Left lobe of liver (tissue), 2 donors: ENCODE data around the gene SYMPK. TPM values are rescaled to one million over a fixed set of nuclear protein-coding genes. Genes with fewer than 3 reads are reported as not detected.
A peak's percentile ranks its signal among the peaks of the same experiment; 100 is the strongest.

Source experiments
- ATAC-seq: fragments of 200-7000 bp; cut with Tn5 transposase; one replicate; pipeline ENCODE4 v1.9.1; 2020; ENCODE audit warnings: mild to moderate bottlenecking, moderate library complexity
- DNase-seq: peaks from one replicate; pipeline ENCODE4 v3.0.0-alpha.2; 2020; ENCODE audit warnings: low spot score
- total RNA-seq: library from RNA; stranded (reverse); gene quantifications from one replicate; pipeline ENCODE4 v1.2.1, GENCODE V29; 2021
- donor health status: DM: no; HTN: no; CAD: no; lungs with moderate emphysema.
- donor health status: DM: no; HTN: yes; CAD: no.

Gene SYMPK
- total RNA-seq, 1 donor from 2014 or later, result 45.9 TPM

- DNase-seq (peak; percentile 93), ATAC-seq (peak; percentile 56)
Measured at GRCh38 chr19:45886427-45887199, 23.7 kb upstream of the SYMPK start.

DNA sequence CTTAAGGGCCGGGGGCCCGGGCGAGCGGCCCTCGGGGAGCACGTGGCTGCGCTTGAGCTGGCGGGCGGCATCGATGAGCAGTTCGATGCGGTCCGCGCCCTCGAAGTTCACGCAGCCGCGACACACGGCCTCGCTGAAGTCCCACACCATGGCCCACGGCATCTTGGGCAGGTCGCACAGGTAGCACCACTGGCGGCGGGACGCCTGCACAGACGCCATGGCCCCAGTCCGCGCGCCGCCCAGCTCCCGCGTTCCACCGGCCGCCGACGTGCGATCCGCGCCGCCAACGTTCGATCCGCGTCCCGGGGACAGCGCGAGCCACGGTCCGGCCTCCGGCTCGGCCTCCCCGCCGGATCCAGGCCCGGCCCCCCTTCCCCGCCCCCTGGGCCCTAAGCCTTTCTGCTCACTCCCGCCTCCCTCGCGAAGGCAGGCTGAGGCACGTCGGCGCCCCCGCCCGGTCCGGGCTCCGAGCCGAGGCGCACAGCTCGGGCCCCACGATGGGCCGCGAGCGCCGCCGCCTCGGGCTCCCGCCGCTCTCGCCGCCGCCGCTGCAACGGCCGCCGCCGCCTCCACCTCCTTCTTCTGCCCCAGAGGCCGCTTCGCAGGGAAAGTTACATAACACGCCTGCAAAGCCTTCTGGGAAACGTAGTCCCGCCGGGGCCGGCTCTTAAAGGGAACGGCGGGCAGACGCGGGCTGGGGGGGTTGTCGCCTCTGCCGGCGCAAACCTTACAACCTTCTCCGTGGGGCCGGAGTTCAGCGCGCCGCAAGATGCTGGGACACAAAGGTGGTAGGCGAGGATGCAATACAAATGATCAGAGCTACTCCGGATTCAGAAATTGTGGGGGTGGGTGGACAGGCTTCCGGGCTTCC lies 22.8 kb upstream of the SYMPK start, which contains the start of gene IRF2BP1:
Gene IRF2BP1, minus strand, starts transcription at position 586 of the 871 bp plus-strand sequence. Its CDS starts 367 bp downstream, at position 219.
- peak; percentile 49 for ATAC-seq
- DNase-seq, result peak; percentile 93

DNA sequence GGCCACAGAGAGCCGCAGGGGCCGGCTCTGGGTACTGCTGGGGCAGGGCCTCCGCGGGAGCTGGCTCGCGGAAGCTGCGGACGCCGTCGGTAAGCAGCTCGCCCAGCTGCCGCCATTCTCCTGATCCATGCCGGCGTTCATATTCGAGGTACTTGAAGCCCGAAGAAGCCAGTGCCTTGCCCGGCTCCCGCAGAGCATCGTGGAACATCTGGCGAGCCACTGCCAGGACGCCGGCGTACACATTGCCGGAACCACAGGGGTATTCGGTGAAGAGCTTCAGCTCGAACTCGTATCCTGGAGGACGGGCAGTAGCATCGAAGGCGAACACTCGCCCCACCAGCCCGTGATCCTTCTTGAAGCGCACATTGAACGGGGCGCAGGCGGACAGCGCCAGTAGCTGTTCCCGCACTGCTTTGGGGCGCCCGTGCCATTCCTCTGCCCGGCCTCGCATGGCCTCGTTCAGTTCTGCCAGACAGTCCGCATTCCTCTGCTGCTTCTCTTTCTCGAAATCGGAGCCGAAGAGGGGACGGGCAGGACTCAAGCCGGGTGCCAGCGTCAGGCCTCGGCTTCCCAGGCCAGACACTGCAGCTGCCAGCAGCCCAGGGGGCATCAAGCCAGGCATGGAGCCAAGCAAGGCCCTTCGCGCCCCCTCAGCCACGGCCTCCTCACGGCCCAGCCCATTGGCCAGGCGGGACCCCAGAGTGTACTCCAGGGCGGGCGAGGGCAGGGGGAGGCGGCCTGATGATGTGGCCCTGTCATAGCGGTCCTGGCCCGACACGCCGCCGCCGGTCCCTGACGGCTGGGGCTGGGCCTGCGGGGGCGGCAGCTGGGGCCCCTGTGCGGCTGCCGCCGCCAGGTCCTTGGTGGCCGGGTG lies 22.0 kb upstream of the SYMPK start:
- DNase-seq, result no peak
- peak; percentile 2 for ATAC-seq

DNA sequence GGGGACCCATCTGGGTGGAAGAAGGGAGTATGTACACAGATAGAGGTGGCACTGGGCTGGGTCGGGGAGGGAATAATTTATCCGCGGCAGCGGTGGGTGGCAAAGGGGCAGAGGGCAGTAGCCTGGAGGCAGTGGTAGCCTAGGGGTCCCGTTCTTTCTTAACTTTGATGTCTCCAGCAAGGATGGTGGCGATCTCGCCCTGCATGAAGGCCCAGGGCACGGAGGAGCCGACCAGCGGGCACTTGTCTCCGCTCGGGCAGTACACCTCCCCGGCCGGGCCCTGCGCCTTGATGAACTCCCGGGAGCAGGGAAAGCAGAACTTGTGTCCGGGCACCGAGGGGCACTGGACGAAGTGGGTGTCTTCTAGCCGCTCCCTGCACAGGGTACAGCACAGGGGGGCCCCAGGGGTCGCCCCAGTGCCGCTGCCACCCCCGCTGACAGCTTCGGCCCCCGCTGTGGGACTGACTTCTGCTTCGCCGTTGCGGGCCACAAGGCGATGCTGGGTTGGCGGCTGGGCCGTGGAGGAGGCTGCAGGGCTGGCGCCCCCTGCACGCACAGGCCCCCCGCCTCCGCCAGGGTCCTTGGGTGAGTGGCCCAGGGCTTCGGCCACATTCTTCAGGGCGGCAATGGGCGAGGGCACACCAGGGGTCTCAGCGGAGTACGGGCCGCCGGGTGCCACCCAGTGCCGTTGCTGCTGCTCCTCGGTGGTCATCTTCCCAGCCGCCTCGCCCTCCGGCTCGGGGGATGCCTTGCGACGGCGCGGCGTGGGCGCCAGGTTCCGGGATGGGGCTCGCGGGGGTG lies 21.1 kb upstream of the SYMPK start:
- DNase-seq, result no peak
- ATAC-seq, result no peak

DNA sequence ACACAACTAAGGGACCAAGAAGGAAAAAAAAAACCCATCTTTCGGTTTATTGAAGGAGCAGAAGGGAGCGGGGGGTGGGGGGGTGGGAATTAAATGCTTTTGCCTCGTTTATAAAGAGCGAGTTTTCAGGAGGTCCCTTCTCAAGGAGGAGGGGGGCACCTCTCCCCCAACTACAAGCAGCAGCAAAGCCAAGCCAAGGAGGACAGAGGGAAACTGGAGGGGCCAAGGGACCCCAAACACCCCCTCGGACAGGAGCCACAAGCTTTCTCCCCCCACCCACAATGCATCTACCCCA lies 20.6 kb upstream of the SYMPK start:
- no peak for ATAC-seq
- DNase-seq, result no peak

DNA sequence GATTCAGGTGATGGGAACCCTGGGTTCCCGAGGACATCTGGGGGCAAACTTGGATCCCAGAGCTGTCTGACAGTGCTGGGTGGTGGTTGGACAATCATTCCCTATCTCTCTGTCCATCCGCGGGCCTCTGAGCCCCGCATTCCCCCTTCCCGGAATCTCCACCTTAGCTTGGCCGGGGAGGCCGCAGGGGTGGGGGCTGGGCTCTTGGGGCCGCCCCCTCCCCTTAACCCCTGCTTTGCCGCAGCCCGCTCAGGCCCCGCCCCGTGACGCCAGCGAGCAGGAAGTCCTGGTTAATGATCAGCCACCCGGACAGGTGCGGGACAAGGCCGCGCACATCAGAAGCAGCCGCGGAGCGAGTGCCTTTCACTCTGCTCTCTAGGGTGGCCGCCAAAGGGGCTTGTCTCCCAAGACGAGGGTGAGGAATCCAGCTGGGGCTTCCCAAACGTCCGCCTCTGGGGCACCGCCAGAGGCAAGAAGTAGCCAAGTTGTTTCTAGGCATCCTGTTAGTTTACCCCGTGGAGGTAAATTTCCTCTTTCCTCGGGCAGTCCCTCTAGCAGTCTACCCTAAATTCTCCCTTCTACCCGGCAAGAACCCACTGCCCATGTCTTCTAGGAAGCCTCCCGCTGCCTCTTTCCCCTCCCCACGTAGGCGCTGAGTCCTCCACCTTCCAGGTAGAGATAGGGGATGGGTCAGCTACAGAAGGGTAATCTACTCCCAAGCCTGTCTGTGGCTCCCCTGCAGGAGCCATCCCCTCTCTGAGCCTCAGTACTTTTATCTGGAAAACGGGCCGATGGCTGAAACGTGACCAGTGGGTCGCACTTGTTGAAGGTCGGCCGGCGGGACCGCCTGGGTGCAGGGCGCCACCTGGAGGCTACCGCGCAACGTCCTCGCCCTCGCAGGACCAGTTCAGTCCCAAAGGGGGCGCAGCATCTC lies 20.0 kb upstream of the SYMPK start:
- DNase-seq (peak; percentile 95), ATAC-seq (peak; percentile 60)

- ATAC-seq, result peak; percentile 32
- peak; percentile 86 for DNase-seq
Measured at GRCh38 chr19:45881909-45882528, 19.1 kb upstream of the SYMPK start.

DNA sequence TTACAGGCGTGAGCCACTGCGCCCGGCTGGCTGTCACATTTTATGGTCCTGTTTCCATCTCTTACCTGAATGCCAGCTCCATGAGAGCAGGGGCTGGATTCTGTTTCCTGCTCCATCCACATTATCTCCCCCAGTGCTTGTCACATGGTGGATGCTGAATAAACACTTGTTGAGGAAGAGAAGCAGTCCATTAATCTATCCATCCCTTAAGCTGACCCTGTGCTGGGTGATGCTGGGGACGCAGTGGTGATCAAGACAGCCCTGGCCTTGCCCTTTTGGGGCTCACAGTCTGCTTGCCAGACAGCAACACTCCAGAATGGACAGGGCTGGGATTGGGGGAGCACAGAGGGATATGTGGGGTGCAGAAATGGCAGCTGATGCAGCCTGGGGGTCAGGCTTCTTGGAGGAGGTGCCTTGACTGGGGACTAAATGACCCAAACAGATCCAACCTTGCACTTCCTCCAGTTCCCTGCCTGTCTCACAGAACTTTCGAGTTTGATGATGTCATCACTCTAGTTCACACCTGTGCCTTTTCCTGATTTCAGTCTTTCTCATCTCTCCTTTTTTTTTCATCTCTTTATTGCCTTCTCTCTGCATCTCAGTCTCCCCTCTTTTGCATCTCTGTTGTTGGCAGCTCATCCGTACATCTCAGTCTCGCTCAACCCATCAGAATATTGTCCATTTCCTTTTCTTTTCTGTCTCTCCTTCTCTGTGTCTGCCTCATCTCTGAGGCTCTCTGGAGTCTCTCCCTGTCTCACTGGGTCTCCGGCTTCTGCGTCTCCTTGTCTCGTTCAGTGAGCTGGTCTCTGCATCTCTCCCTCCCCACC lies 18.3 kb upstream of the SYMPK start:
- ATAC-seq, result no peak

DNA sequence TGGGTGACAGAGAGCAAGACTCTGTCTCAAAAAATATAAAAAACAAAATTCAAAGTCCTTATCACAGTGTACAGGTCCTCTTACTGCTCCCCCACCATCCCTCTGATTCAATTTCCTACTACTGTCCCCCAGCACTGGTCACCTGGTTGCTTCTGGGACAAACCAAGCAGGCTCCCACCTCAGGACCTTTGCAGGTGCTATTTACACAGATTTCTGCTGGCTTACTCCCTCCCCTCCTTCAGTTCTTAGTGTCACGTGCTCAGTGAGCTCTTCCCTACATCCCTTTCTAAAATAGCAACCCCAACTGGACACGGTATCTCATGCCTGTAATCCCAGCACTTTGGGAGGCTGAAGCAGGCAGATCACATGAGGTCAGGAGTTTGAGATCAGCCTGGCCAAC lies 17.0 kb upstream of the SYMPK start:
- ATAC-seq, result no peak

More for the DNA sequence above, 18.3 kb upstream of the SYMPK start:
- DNase-seq, result no peak

GRCh38 chr19:45879055-45879454 lies 16.1 kb upstream of the SYMPK start:
- ATAC-seq (no peak), DNase-seq (no peak)

More for the DNA sequence above, 17.0 kb upstream of the SYMPK start:
- no peak for DNase-seq

GRCh38 chr19:45878043-45878794 lies 15.3 kb upstream of the SYMPK start:
- DNase-seq (peak; percentile 94), ATAC-seq (peak; percentile 46)

GRCh38 chr19:45876411-45877197 lies 13.7 kb upstream of the SYMPK start:
- peak; percentile 75 for DNase-seq
- ATAC-seq, result peak; percentile 46

DNA sequence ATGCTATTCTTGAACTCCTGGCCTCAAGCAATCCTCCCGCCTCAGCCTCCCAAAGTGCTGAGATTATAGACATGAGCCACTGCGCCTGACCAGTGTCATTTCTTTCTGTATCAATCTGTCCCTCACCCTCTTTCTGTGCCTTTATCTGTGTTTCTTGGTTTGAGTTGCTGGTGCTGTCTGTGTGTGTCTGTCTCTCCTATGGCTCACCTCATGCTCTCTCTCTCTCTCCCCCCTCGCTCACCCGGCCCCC lies 13.1 kb upstream of the SYMPK start:
- ATAC-seq (peak; percentile 2), DNase-seq (no peak)

DNA sequence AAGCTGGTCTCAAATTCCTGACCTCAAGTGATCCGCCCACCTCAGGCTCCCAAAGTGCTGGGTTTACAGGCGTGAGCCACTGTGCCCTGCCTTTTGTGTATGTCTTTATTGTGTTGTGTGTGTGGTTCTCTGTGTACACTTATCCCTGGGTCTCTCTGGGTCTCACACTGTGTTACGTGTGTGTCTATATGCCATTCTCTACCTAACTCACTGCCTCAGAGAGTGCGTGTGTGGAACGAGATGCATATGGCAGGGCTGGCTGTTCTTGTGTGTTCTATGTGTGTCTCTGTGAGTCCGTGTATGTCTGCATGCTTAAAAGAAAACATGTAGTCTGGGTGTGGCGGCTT lies 11.6 kb upstream of the SYMPK start:
- DNase-seq (no peak), ATAC-seq (no peak)

- peak; percentile 0 for ATAC-seq
- DNase-seq, result no peak
Measured at GRCh38 chr19:45873219-45873772, 10.3 kb upstream of the SYMPK start.
